ENCODE measurements around the gene CCSER1.

- TF ChIP-seq CTCF (IDR thresholded peaks at IDR 0.05): no peak
- no peak for TF ChIP-seq EP300 (IDR thresholded peaks at IDR 0.05)
- TF ChIP-seq POLR2A (IDR thresholded peaks at IDR 0.05): no peak
Observed at GRCh38 chr4:90163872-90164271, 36.7 kb downstream of the CCSER1 start.
